GM12865 (cell line): Measurements from ENCODE around the gene PHOX2A.
"Not testable (repeated sequence)": the region's sequence is repeated elsewhere in the genome, so short reads cannot be mapped to it uniquely, and the experiment has no call there.

Experiments
- DNase-seq: peaks from one replicate; pipeline ENCODE4 v3.0.0; 2010; ENCODE audit warnings: low read depth
- H3K4me3 ChIP-seq: 2 replicates; pipeline ENCODE4 v1.5.1; 2011; ENCODE audit warnings: mild to moderate bottlenecking, low read depth, low read length, control low read depth
- CTCF ChIP-seq: IDR thresholded peaks from 2 replicates; pipeline ENCODE4 v1.5.1; 2011; ENCODE audit warnings: low read length, control low read depth, low read depth, inconsistent platforms; ENCODE audit not compliant: insufficient read depth; ENCODE audit errors: missing control alignments

The PHOX2A gene

DNA sequence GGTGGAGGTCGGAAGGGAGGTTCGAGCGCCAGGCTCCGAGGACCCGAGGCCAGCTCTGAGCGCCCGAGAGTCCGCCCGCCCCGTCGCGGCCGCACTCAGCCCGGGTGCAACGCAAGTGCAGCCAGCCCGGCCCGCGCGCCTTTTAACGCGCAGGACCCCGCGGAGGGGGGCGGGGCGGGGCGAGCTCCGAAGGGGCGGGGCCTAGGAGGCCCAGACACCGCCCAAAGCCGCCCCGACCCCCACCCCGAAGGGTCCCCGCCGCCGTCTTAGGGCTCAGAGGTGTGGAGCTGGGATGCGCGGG, at the start of gene PHOX2A:
Gene PHOX2A, minus strand, starts transcription at position 117 of the 301 bp plus-strand sequence. CDS start 172 bp downstream, outside the sequence.
- no peak for DNase-seq
- TF ChIP-seq CTCF, result no peak
- H3K4me3 ChIP-seq, result no peak within 1 kb of the TSS

- no peak for TF ChIP-seq CTCF
- H3K4me3 ChIP-seq, result no peak overlapping the region
- no peak for DNase-seq
Measured at GRCh38 chr11:72293391-72293790, 49.4 kb upstream of the PHOX2A start.

DNA sequence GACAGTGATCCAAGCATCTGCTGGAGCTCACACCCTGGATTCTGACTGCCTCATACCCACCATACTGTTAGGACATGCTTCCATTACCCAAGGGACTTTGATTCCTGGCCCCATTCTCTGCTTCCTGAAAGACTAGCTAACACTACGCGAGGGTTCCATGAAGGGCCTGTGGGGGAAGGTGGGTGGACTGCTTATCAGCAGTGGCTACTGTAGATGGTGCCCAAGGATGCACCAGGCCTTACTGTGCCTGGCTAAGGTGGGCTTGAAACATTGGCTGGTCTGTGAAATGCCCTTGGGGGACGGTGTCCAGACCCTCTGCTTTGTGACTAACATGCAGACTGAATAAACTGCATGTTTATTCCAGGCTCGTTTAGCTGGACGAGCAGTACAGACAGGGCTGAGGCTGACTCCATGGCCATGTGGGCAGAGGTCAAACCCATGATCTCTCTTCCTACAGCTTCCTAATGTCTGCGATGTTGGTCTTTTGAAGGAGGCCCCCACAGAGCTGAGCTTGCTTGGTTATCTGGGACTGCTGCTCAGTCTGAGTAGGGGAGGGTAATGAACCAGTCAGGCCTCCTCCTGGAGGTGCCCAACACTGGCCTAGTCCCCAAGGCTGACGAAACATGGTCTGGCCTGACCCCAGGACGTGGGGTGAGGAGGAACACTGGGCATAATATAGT, 48.3 kb upstream of the PHOX2A start:
- no peak overlapping the region for H3K4me3 ChIP-seq
- no peak for TF ChIP-seq CTCF
- DNase-seq, result no peak

DNA sequence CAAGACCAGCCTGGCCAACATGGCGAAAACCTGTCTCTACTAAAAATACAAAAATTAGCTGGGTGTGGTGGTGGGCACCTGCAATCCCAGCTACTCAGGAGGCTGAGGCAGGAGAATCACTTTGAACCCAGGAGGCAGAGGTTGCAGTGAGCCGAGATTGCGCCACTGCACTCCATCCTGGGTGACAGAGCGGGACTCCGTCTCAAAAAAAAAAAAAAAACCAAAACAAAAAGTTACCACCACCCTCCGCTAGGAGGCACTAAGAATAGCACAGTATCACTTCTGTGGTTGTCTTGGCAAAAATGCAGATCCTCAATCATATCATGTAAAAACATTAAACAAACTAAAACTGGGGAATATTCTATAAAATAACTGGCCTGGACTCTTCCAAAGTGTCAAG, 46.8 kb upstream of the PHOX2A start:
- peak; percentile 48 for DNase-seq
- TF ChIP-seq CTCF, result peak; percentile 63
- H3K4me3 ChIP-seq, result not testable (repeated sequence)

DNA sequence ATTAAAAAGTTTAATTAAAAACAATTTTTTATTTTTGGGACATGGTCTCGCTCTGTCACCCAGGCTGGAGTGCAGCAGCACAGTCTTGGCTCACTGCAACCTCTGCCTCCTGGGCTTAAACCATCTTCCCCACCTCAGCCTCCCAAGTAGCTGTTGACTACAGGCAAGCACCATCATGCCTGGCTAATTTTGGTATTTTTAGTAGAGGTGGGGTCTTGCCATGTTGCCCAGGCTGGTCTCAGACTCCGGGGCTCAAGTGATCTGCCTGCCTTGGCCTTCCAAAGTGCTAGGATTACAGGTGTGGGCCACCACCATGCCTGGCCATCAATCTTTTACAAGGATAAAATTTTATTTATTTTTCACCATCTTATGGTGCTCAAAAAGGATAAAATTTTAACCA, 43.3 kb upstream of the PHOX2A start:
- no peak overlapping the region for H3K4me3 ChIP-seq
- no peak for TF ChIP-seq CTCF
- DNase-seq, result no peak

DNA sequence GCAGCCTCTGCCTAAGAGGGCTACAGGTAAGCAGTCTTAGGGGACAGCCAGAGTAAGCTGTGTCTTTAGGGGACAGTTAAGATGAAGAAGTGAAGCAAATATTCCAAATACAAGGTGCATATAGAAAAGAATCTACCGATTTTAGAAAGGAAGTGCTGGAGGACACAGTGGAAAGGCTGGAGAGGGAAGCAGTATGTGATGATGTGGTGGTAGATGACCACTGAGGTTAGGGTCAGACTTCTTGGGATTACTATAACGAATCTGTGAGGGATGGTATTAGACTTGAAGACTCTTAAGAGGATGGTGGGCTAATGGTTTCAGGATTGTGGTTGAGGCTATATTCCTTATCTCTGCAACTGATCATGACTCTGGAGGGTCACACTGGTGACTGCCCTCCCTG, 40.0 kb upstream of the PHOX2A start:
- no peak for TF ChIP-seq CTCF
- no peak overlapping the region for H3K4me3 ChIP-seq

GRCh38 chr11:72280726-72281315, 36.8 kb upstream of the PHOX2A start:
- TF ChIP-seq CTCF, result no peak
- H3K4me3 ChIP-seq, result no peak overlapping the region

More for the DNA sequence above, 40.0 kb upstream of the PHOX2A start:
- no peak for DNase-seq

More at GRCh38 chr11:72280726-72281315, 36.8 kb upstream of the PHOX2A start:
- DNase-seq, result no peak
